Ovary (tissue), 3 donors: ENCODE results near the gene PRR35.

Experiments used
- POLR2A ChIP-seq: fragments of 450-650 bp; IDR thresholded peaks from one replicate; pipeline ENCODE4 v1.6.1; 2017; ENCODE audit warnings: antibody characterized with exemption, mild to moderate bottlenecking, moderate library complexity
- TF ChIP-seq, protein P1 (sequence below), 3 donors: fragments of 450-650 bp in 2 of 3; fragments of 200-600 bp in 1 of 3; IDR thresholded peaks; one replicate each; pipeline versions ENCODE4 v1.5.1 to v1.8.0; 2016 to 2022; ENCODE audit warnings: antibody characterized with exemption in 3 of 3, mild to moderate bottlenecking in 1 of 3
- donor health status: DM: no; HTN: no; CAD: no.

DNA sequence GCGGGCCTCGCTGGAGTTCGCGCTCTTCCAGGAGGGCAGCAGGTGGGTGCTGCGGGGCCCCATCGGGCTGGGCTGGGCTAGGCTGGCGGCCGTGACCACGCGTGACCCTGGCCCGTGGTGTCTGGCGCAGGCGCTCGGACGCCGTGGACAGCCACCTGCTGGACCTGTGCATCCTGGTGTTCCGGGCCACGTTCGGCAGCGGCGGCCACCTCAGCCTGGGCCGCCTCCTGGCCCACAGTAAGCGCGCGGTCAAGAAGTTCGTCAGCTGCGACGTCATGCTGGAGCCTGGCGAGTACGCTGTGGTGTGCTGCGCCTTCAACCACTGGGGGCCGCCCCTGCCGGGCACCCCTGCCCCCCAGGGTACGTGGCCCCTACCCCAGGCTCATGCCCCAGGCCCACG lies 8.0 kb upstream of the PRR35 start:
- TF ChIP-seq, protein P1, sequence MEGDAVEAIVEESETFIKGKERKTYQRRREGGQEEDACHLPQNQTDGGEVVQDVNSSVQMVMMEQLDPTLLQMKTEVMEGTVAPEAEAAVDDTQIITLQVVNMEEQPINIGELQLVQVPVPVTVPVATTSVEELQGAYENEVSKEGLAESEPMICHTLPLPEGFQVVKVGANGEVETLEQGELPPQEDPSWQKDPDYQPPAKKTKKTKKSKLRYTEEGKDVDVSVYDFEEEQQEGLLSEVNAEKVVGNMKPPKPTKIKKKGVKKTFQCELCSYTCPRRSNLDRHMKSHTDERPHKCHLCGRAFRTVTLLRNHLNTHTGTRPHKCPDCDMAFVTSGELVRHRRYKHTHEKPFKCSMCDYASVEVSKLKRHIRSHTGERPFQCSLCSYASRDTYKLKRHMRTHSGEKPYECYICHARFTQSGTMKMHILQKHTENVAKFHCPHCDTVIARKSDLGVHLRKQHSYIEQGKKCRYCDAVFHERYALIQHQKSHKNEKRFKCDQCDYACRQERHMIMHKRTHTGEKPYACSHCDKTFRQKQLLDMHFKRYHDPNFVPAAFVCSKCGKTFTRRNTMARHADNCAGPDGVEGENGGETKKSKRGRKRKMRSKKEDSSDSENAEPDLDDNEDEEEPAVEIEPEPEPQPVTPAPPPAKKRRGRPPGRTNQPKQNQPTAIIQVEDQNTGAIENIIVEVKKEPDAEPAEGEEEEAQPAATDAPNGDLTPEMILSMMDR (IDR thresholded peaks at IDR 0.05), result no peak
- TF ChIP-seq POLR2A, result no peak
